K562 (cell line): ENCODE data around the gene HAGHL. TPM values are rescaled to one million over a fixed set of nuclear protein-coding genes. Genes with fewer than 3 reads are reported as not detected.

Experiments
- E2F4 ChIP-seq: sonication (generic); formaldehyde crosslinking; IDR thresholded peaks from 2 replicates; pipeline ENCODE4 v1.8.0; 2022; ENCODE audit warnings: mild to moderate bottlenecking, low read depth, missing genetic modification reagents
- MGA ChIP-seq: fragments of 450-650 bp; IDR thresholded peaks from 2 replicates; pipeline ENCODE4 v1.6.1; 2016; ENCODE audit warnings: mild to moderate bottlenecking, moderate library complexity
- MXD1 ChIP-seq: fragments of 250-450 bp; sonication (Bioruptor Pico); IDR thresholded peaks from 2 replicates; pipeline ENCODE4 v1.8.0; 2021; ENCODE audit warnings: borderline replicate concordance, mild to moderate bottlenecking, moderate library complexity; ENCODE audit not compliant: poor library complexity, severe bottlenecking
- PRDM10 ChIP-seq: fragments of 450-650 bp; IDR thresholded peaks from 2 replicates; pipeline ENCODE4 v1.6.1; 2018; ENCODE audit not compliant: partially characterized antibody
- RFX1 ChIP-seq: fragments of 450-650 bp; IDR thresholded peaks from 2 replicates; pipeline ENCODE4 v1.6.1; 2016; ENCODE audit warnings: mild to moderate bottlenecking, moderate library complexity
- ZNF282 ChIP-seq: sonication (generic); formaldehyde crosslinking; IDR thresholded peaks from 2 replicates; pipeline ENCODE4 v1.8.1; 2023; ENCODE audit warnings: missing genetic modification reagents
- ZNF408 ChIP-seq: fragments of 250-450 bp; sonication (Bioruptor Pico); IDR thresholded peaks from 2 replicates; pipeline ENCODE4 v1.4.0; 2020; ENCODE audit warnings: low read depth, mild to moderate bottlenecking, moderate library complexity
- ZSCAN29 ChIP-seq: fragments of 450-650 bp; IDR thresholded peaks from 2 replicates; pipeline ENCODE4 v1.6.1; 2017
- polyA plus RNA-seq, 8 experiments: library from polyadenylated mRNA; depleted of rRNA in 4 of 8; stranded (reverse) in 5 of 8; unstranded in 3 of 8; fragments of >200 nt; fragmentation: Nextera tagmentation in 2 of 8; fragmentation: Illumina TruSeq in 1 of 8; extraction: Ambion mirVana in 2 of 8; extraction: Trizol in 1 of 8; gene quantifications; 2 replicates each; pipeline versions ENCODE4 v1.2.1 to v1.2.3, GENCODE V29; 2011 to 2014; ENCODE audit warnings: inconsistent platforms in 1 of 8, missing spikeins in 1 of 8
- total RNA-seq, 7 experiments: library from RNA; depleted of rRNA in 6 of 7; stranded (reverse); fragments of >200 nt in 6 of 7; fragmentation: Illumina TruSeq in 2 of 7; extraction: Trizol in 2 of 7; gene quantifications; 2 replicates each; pipeline versions ENCODE4 v1.2.1 to v1.2.3, GENCODE V29; 2011 to 2021; ENCODE audit warnings: low replicate concordance in 1 of 7

Gene HAGHL
- total and polyA plus RNA-seq, 9 of the 15 experiments (the other 6 are each of a cell fraction or from before 2014, with no cell fraction given), result 0.31 to 83.4 (median 20.7) TPM

GRCh38 chr16:715477-716199 is 11.3 kb upstream of the HAGHL start (continued):
- TF ChIP-seq MGA, result peak; percentile 33; the same call in 1 of the 2 replicates
- TF ChIP-seq ZNF408 (CRISPR knock-in tag), result no peak
- TF ChIP-seq E2F4 (CRISPR knock-in tag), result no peak
- TF ChIP-seq ZNF282 (CRISPR knock-in tag), result 0 out of 2 replicates have a peak, but pooled peaks have one; percentile 56
- TF ChIP-seq ZSCAN29, result no peak
- no peak for TF ChIP-seq RFX1
- TF ChIP-seq PRDM10, result no peak
- TF ChIP-seq MXD1 (CRISPR knock-in tag), result no peak
